ENCODE data around the gene BHLHE41. TPM values are rescaled to one million over a fixed set of nuclear protein-coding genes. Genes with fewer than 3 reads are reported as not detected.

The BHLHE41 gene
- total RNA-seq, 1 experiment from 2014 or later: 25.3 TPM

GRCh38 chr12:26134540-26134939, 9.7 kb upstream of the BHLHE41 start:
- DNase-seq (ENCODE audit: low read depth): no peak

DNA sequence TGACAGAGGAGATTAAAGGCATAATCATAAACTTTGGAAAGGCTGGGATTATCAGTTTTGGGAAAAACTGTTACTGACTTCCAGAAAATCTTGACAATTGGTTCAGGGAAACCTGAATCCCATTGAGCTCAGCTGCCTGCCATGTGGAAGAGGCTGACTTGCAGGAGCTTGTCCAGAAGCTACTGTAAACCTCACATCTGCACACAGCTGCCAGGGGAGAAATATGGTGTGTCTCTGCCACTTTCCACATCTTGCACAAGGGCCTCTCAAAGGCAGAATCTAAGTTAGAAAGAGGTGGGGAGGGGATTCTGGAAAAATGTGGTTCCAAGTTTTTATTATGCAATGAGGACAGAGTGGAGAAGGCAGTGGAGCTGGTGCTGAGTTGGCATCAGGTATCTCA, 8.7 kb upstream of the BHLHE41 start:
- DNase-seq (ENCODE audit: low read depth): no peak

- DNase-seq (ENCODE audit: low read depth): no peak
These were observed 8.0 kb upstream of the BHLHE41 start for GRCh38 chr12:26132866-26133265.

- DNase-seq (ENCODE audit: low read depth): no peak
These were observed 7.1 kb upstream of the BHLHE41 start for GRCh38 chr12:26131936-26132335.

- no peak for DNase-seq (ENCODE audit: low read depth)
These were observed 5.9 kb upstream of the BHLHE41 start for GRCh38 chr12:26130728-26131127.

DNA sequence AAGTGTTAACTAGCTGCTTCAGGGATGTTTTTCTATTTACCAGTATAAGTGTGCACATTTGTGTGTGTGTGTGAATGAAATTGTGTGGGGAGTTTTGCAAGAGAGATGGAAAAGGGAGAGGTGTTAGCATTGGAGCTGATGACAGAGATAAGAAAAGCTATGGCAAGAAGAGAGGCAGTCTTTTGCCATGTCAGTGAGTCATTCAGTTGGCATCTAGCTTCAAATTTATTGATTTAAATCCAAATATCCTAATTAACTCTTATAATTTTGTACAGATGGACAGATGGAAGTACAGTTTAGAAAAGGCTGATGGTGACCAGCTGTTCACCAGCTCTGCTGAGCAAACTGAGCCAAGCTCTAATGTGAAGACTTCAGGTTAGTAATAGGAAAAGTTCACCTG, 3.3 kb upstream of the BHLHE41 start:
- DNase-seq (ENCODE audit: low read depth): no peak

DNA sequence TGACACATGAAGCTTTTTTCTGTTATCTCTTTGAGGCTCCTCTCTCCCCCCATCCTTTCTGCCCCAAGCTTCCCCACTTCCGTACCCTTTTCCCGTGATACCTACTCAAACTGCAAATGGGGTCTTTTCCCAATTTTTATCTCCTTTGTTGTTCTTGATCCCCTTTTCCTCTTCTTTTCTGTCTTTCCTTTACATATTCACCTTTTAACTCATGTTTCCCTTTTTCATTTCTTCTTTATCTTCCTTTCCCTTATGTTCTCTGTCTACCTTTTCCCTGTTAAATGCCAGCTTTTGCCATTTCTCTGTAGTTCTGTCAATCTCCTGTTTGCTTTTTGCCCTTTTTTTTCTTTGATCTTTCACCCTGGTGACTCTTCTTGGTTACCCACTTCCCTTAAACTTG, 2.6 kb upstream of the BHLHE41 start:
- no peak for DNase-seq (ENCODE audit: low read depth)

GRCh38 chr12:26126340-26127284, 1.8 kb upstream of the BHLHE41 start:
- peak; percentile 95 for DNase-seq (ENCODE audit: low read depth)

DNA sequence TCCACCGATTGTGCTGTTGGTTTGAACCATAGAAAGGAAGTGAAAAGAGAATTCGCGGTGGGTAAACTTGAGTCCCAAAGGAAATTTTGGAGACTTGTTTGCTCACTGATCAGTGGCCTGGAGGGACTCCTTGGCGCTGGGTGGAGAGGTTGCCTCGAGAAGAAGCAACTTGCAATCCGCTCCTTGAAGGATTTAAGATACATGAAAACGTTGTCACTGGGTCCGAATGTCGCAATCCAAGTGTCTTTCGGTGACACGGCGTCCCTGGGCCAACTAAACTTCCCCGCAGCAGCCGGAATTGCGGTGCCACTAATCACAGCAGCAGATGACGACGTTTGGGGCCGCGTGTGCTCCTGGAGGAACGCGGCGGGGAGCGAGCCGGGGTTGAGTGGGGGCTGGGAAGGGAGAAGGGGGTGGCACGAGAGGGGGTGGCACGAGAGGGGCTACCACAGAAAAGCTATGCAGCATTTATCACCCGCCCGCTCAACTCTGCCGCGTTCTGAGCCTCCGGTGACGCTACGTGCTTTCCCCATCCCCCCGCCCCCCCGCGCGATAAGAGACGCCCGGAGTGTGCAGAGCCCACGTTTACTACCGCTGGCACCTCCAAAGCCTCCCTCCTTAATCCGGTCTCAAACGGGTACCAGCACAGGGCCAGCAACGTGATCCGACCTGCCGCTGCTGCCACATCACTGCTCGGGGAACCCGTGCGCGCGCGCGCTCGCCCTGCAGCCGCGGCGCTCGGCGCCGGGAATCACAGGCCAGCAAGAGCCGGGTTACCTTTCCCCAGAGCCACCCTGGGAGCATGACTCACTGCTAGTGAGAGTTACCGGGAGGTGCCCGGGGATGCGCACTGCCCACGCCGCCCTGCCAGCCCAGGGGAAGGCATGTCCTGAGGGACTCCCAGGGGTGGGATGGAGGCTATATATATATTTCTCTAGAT, 833 bp upstream of the BHLHE41 start:
- DNase-seq (ENCODE audit: low read depth): peak; percentile 97

DNA sequence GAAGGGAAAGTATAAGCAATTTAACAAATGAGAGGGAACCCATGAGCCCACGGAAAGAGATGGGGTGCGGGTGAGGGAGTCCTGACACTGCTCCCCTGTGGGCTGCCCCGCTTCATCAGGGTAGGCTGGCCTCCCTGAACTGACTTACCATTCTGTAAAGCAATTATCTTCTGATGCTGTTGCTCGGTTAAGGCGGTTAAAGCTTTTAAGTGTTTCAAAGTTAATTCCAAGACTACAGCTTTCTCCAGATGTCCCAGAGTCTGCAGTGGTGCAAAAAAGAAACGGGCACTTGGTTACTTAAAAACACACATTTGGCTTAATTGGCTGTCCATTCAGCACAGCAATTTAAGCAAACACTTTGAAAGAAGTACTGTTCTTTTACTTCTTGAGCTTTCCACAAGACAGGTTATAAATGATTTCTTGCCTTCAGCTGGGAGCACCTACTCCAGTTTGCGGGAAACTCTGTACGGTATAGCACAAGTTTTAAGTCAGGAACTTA, 1.3 kb downstream of the BHLHE41 start:
- DNase-seq (ENCODE audit: low read depth): no peak

- DNase-seq (ENCODE audit: low read depth): peak; percentile 84
These were observed 2.0 kb downstream of the BHLHE41 start for GRCh38 chr12:26122681-26123481.

DNA sequence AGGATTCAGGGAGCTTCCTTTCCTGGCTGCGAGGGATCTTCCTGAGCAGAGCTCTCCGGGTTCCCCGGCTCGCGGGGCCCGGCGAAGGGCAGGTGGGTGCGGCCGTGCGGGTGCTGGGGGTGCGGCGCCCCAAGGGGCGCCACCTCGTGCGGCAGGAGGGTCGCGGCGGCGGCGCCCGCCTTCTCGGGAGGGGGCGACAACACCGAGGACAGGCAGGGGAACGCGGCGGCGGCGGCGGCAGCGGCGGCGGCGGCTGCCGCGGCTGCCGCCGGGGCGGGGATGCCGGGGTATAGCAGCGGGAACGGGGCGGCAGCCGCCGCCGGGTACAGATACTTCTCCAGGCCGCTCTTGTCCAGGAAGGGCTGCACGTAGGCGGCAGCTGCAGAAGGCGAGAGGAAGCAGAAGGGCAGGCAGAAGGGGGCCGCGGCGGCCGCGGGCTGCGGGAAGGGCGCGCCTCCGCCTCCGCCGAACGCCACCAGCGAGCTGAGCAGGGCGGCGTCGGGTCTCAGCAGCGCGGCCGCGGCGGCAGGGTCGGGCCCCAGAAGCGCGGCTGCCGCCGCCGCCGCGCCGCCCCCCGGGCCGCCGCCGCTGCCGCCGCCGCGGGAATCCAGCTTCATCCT, 2.7 kb downstream of the BHLHE41 start:
- DNase-seq (ENCODE audit: low read depth): no peak

DNA sequence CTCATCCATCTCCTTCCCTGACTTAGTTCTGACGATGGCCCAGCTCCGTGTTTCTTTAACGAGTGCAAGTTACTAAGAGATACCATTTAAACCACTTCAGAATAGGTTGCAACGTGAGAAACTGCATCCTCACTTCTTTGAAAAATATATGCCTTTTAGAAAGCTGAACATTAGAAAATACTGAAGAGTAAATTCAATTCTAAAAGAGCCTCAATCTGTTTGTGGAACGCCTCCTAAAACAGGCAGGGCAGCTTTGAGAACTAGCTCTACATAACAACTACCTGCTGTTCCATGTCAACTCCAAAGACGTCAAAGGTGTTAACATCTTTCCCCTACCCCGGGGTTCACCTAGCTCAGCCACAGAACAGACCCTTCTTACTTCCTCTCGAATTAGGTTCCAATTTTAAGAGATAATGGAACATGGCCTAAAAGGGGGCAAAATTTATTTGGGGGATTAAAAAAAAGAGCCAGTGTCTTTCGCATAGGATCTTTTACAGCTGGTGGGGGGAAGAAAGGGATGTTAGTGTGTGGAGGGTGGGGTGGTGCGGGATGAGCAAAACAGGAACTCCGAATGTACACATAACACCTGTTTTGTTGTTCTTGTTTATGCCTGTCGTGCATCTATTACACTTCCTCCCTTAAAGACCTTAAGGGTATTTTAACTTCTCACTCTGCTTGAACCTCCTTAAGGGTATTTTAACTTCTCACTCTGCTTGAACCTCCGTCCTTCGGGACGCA, 3.3 kb downstream of the BHLHE41 start:
- DNase-seq (ENCODE audit: low read depth): no peak

DNA sequence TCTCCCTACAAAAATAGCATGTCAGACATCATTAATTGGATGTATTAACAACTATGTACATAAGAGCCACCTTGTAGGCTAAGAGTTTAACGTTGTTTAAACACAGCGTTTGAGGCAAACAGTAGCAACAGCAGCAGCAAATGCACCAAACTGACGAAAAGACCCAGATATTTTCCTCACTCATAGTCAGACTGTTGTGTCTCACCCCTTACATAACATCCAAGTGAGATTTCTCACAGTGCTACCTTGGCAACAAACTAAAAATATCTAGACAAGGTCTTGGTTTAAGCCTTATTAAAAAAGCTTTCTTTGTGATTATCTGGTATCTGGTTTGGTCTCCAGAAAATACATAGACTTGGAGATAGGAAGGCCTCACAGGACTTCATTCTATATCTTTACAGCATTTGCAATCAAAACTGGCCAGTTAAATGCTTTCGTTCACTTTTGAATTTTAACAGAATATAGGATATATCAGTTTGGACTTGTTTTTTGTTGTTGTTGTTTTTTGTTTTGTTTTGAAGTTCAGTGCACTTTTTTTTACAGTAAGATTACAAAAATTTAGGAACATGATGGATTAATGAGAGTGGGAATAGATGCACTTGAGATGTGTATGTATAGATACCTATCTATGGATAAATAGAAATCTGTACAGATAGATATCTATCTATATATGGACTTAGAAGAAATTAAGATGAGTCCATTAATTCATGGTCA, 4.1 kb downstream of the BHLHE41 start:
- DNase-seq (ENCODE audit: low read depth): no peak

DNA sequence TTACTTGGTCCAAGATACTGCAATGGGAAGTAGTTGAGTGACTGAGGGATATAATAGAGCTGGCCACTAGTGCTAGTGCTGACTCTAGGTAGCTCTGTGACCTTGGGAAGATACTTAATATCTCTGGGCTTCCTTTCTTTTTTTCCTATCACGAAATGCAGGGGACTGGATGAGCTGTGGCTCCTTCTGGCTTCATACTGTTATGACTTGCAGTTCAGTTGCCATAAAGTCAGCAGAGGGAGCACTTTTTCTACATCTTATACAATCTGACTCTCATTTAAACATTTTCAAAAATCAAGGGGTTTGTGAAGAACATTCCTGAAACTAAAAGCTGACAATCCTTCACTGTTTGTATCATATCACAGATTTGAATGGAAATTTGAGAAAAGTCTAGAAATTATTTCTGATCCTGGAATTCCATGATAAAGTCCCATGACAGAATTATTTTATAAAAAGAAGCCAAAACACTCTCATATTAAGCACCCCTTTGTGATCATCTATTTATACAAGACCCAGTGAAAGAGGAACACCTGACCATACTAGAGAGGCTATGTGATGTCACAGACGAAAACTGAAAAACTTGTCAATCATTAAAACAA, 5.3 kb downstream of the BHLHE41 start:
- DNase-seq (ENCODE audit: low read depth): peak; percentile 65

DNA sequence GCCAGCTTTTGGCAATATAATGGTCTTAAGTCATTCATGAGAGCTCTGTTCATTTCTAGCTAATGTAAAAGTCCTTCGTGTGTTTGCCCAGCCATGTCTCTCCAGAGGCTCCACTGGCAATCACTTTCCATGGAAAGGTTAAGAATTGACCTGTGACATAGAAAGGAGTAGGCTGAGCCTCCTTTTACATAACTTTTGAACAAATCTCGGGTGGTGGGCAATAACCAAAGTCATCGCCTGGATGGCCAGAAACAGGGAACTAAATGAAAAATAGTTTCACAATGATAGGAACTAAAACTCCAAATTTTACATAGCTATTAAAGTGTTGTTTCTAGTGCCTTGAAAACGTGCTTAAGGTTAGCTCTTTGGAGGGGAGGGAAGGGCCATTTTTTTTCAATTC, 6.5 kb downstream of the BHLHE41 start:
- DNase-seq (ENCODE audit: low read depth): no peak

GRCh38 chr12:26116829-26117715, 7.8 kb downstream of the BHLHE41 start:
- DNase-seq (ENCODE audit: low read depth): no peak

DNA sequence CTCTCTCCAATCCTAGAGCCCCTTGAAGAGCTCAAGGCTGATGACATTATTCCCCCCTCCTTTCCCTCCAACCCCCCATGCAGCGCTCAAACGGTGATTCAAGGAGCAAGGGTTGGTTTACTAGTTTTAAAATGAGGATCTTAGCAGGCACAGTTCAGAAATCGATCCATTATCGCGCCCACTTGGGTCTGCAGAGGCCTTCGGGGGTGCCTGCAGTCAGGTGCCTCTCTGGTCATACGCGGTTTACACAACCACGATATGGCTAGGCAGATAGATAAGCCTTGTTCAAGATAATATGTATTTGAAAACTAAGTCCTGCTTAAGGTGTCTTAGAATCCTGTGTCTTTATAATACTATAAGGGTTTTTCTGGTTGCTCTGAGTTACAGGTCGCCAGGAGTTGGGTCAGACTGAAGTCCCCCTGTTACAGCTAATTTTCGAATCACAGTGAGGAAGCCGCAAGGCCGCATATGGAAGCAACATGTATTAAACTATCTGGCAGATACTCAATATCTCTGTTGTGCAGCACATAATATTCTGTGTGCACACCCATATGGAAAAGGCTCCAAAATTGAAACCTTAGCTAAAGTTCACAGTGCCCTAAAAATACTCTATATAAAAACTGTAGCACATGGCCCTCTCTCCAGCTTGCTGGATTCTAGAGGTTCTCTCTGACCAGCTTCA, 10.0 kb downstream of the BHLHE41 start:
- no peak for DNase-seq (ENCODE audit: low read depth)

All from Daoy (cell line).